GM23248 (cell line): ENCODE data around the gene PIANP. TPM values are rescaled to one million over a fixed set of nuclear protein-coding genes. Genes with fewer than 3 reads are reported as not detected.

ENCODE experiments used
- DNase-seq: peaks from one replicate; pipeline ENCODE4 v3.0.0-alpha.2; 2015
- H2AFZ ChIP-seq: fragments of 200-600 bp; sonication (generic); 2 replicates; pipeline ENCODE4 v1.6.1; 2016; ENCODE audit warnings: antibody characterized with exemption
- H3F3A ChIP-seq: fragments of 200-600 bp; sonication (generic); 2 replicates; pipeline ENCODE4 v1.6.1; 2016; ENCODE audit warnings: mild to moderate bottlenecking, antibody characterized with exemption, mixed run types; ENCODE audit not compliant: insufficient read depth
- H3K27ac ChIP-seq: fragments of 200-600 bp; sonication (generic); 2 replicates; pipeline ENCODE4 v1.5.1; 2016; ENCODE audit warnings: mild to moderate bottlenecking
- H3K27me3 ChIP-seq: fragments of 200-600 bp; sonication (generic); replicated peaks from 2 replicates; pipeline ENCODE4 v1.6.1; 2016; ENCODE audit warnings: mild to moderate bottlenecking; ENCODE audit not compliant: insufficient read depth
- H3K36me3 ChIP-seq: fragments of 200-600 bp; sonication (generic); 2 replicates; pipeline ENCODE4 v1.6.1; 2016; ENCODE audit warnings: low read depth, mild to moderate bottlenecking
- H3K4me1 ChIP-seq: fragments of 200-600 bp; sonication (generic); 2 replicates; pipeline ENCODE4 v1.6.1; 2016; ENCODE audit warnings: mild to moderate bottlenecking; ENCODE audit not compliant: insufficient read depth
- H3K4me2 ChIP-seq: fragments of 200-600 bp; sonication (generic); one replicate; pipeline ENCODE4 v1.6.1; 2016; ENCODE audit warnings: mild to moderate bottlenecking; ENCODE audit not compliant: unreplicated experiment
- H3K4me3 ChIP-seq: fragments of 200-600 bp; sonication (generic); 2 replicates; pipeline ENCODE4 v1.5.1; 2016; ENCODE audit warnings: mild to moderate bottlenecking
- H3K79me2 ChIP-seq: fragments of 200-600 bp; sonication (generic); 2 replicates; pipeline ENCODE4 v1.6.1; 2016; ENCODE audit warnings: mild to moderate bottlenecking; ENCODE audit not compliant: insufficient read depth
- H3K9ac ChIP-seq: fragments of 200-600 bp; sonication (generic); 2 replicates; pipeline ENCODE4 v1.6.1; 2016; ENCODE audit warnings: mild to moderate bottlenecking
- H3K9me2 ChIP-seq: fragments of 200-600 bp; sonication (generic); 2 replicates; pipeline ENCODE4 v1.6.1; 2016; ENCODE audit warnings: mixed run types, mild to moderate bottlenecking, moderate library complexity; ENCODE audit not compliant: insufficient read depth
- H3K9me3 ChIP-seq: fragments of 200-600 bp; sonication (generic); one replicate; pipeline ENCODE4 v1.6.1; 2017; ENCODE audit warnings: low read depth
- H4K20me1 ChIP-seq: fragments of 200-600 bp; sonication (generic); 2 replicates; pipeline ENCODE4 v1.6.0; 2016; ENCODE audit not compliant: insufficient read depth
- EZH2 ChIP-seq: fragments of 200-600 bp; sonication (generic); IDR thresholded peaks from 2 replicates; pipeline ENCODE4 v1.6.1; 2018; ENCODE audit warnings: antibody characterized with exemption, mild to moderate bottlenecking; ENCODE audit not compliant: insufficient read depth, poor library complexity, severe bottlenecking
- EZH2phosphoT487 ChIP-seq: fragments of 200-600 bp; sonication (generic); IDR thresholded peaks from 2 replicates; pipeline ENCODE4 v1.6.1; 2018; ENCODE audit warnings: antibody characterized with exemption, moderate library complexity, mild to moderate bottlenecking, low read depth; ENCODE audit not compliant: insufficient read depth
- WGBS, 2 experiments: methylation state at CpG; one replicate each; pipeline ENCODE4 v1.1.6; 2015 to 2017; ENCODE audit warnings: low lambda C conversion rate in 2 of 2, low coverage in 1 of 2; ENCODE audit errors: missing lambda C conversion rate in 2 of 2; 5-methylcytosine and 5-hydroxymethylcytosine counted together
- in situ Hi-C: fragments of 300-500 bp; cut with MboI; formaldehyde crosslinking; loops from 2 replicates; pipeline ENCODE4 v1.15.0; 2020
- polyA plus RNA-seq: library from polyadenylated mRNA; unstranded; fragments of >200 nt; fragmentation: Nextera tagmentation; extraction: Ambion mirVana; gene quantifications from 2 replicates; pipeline ENCODE4 v1.2.1, GENCODE V29; 2016
- total RNA-seq: library from RNA; depleted of rRNA; stranded (reverse); fragments of >200 nt; shearing (Covaris generic); gene quantifications from 2 replicates; pipeline ENCODE4 v1.2.3, GENCODE V29; 2014

Gene PIANP
- total and polyA plus RNA-seq, 2 experiments from 2014 or later = 0.11 to 0.60 TPM

GRCh38 chr12:6696690-6697583 is 3.7 kb downstream of the PIANP start:
- peak; percentile 38 for DNase-seq
- TF ChIP-seq EZH2phosphoT487 (no peak), EZH2 (no peak)
- H3F3A ChIP-seq = no peaks in the 10 kb centered on the region
- no peaks in the 10 kb centered on the region for H3K4me1 ChIP-seq
- no peaks in the 10 kb centered on the region for H3K9me2 ChIP-seq
- no peaks in the 10 kb centered on the region for H3K9me3 ChIP-seq
- H3K36me3 ChIP-seq = no peaks in the 10 kb centered on the region
- H3K4me3 ChIP-seq = no peak overlapping the region
- H2AFZ ChIP-seq = no peak overlapping the region
- H3K27ac ChIP-seq = no peak overlapping the region
- no peak overlapping the region for H3K4me2 ChIP-seq
- no peaks in the 10 kb centered on the region for H4K20me1 ChIP-seq
- no peak overlapping the region for H3K9ac ChIP-seq
- 63 to 68% methylated on average over 14 to 17 of the region's 17 CpGs for WGBS, 2 experiments
- H3K79me2 ChIP-seq = no peaks in the 10 kb centered on the region
- in situ Hi-C loops = no loop called here
- H3K27me3 ChIP-seq = peaks cover 17% of the 10 kb centered on the region

- no peak for DNase-seq
- TF ChIP-seq EZH2 = no peak
- no peak for TF ChIP-seq EZH2phosphoT487
- Histone ChIP-seq H3K4me1 (peaks cover 7% of the 10 kb centered on the region; the same call in 1 of the 2 replicates), H3K36me3 (no peaks in the 10 kb centered on the region), H2AFZ (no peak overlapping the region), H3K4me3 (no peak overlapping the region), H4K20me1 (no peaks in the 10 kb centered on the region), H3K9ac (no peak overlapping the region), H3K9me3 (no peaks in the 10 kb centered on the region), H3K79me2 (peaks cover 3% of the 10 kb centered on the region), H3K9me2 (no peaks in the 10 kb centered on the region), H3K27ac (no peak overlapping the region), H3K4me2 (no peak overlapping the region), H3K27me3 (0 out of 2 replicates have a peak, but pooled peaks cover 4% of the 10 kb centered on the region), H3F3A (no peaks in the 10 kb centered on the region)
- in situ Hi-C loops = no loop called here
- WGBS, 2 experiments = 44 to 63% methylated on average over 8 of the region's 11 CpGs
Measured at GRCh38 chr12:6695313-6696045, 5.1 kb downstream of the PIANP start.

GRCh38 chr12:6694701-6695100 is 5.9 kb downstream of the PIANP start:
- H3K36me3 ChIP-seq = no peaks in the 10 kb centered on the region
- H4K20me1 ChIP-seq = no peaks in the 10 kb centered on the region
- peaks cover 12% of the 10 kb centered on the region for H3K4me1 ChIP-seq
- no peak for DNase-seq
- H3K79me2 ChIP-seq = peaks cover 10% of the 10 kb centered on the region
- no peak overlapping the region for H3K9ac ChIP-seq
- H3K4me3 ChIP-seq = no peak overlapping the region
- no peak overlapping the region for H3K27ac ChIP-seq
- no peaks in the 10 kb centered on the region for H3K9me3 ChIP-seq
- in situ Hi-C loops = no loop called here
- H3K4me2 ChIP-seq = no peak overlapping the region
- H3K27me3 ChIP-seq = 0 out of 2 replicates have a peak, but pooled peaks cover 4% of the 10 kb centered on the region
- WGBS, 2 experiments = 69 to 75% methylated on average over 9 of the region's 9 CpGs
- TF ChIP-seq EZH2 (no peak), EZH2phosphoT487 (no peak)
- H3K9me2 ChIP-seq = no peaks in the 10 kb centered on the region
- no peaks in the 10 kb centered on the region for H3F3A ChIP-seq
- H2AFZ ChIP-seq = no peak overlapping the region

DNA sequence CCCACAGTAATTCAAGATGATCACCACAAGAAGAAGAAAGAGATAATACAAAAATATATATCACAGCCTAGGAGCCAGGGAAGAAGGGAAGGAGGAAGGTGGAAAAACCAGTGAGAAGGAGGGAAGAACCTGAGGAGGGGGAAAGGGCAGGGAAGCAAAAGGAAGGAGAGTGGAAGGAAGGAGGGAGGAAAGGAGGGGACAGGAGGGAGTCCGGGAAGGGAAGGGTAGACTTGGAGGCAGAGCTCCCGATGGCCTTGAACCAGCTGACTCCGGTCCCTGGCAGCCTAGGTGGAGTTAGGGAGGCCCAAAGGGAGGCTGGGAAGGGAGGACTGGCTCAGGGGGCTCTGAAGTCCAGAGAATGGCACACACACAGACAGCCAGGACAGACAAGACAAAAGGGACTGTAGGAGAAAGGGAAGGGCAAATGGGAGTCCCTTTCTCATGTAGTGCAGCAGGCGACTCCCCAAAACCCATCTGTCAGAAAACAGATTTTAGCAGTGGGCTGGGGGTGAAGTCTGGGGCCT is 6.7 kb downstream of the PIANP start:
- H3K9me3 ChIP-seq = no peaks in the 10 kb centered on the region
- in situ Hi-C loops = no loop called here
- no peaks in the 10 kb centered on the region for H3K9me2 ChIP-seq
- no peaks in the 10 kb centered on the region for H3F3A ChIP-seq
- peaks cover 14% of the 10 kb centered on the region for H3K79me2 ChIP-seq
- WGBS, 2 experiments = 45 to 52% methylated on average over 4 of the region's 4 CpGs
- H3K4me1 ChIP-seq = peaks cover 12% of the 10 kb centered on the region
- H3K27ac ChIP-seq = no peak overlapping the region
- H3K4me3 ChIP-seq = no peak overlapping the region
- no peak overlapping the region for H3K4me2 ChIP-seq
- DNase-seq = no peak
- H3K27me3 ChIP-seq = no peaks in the 10 kb centered on the region
- no peak overlapping the region for H3K9ac ChIP-seq
- TF ChIP-seq EZH2phosphoT487 = no peak
- TF ChIP-seq EZH2 = no peak
- H3K36me3 ChIP-seq = no peaks in the 10 kb centered on the region
- H4K20me1 ChIP-seq = no peaks in the 10 kb centered on the region
- H2AFZ ChIP-seq = no peak overlapping the region
